Neural cell (in vitro differentiated cells): ENCODE measurements around the gene LCLAT1. TPM values are rescaled to one million over a fixed set of nuclear protein-coding genes. Genes with fewer than 3 reads are reported as not detected.

Experiments used
- H2AFZ ChIP-seq: fragments of 200-600, 300-800 bp; sonication (generic), shearing (Covaris generic); 2 replicates; pipeline ENCODE4 v1.6.0; 2014; ENCODE audit warnings: low read depth, mild to moderate bottlenecking, antibody characterized with exemption, low read length, moderate library complexity
- H3F3A ChIP-seq: fragments of 200-600 bp; shearing (Covaris generic); 2 replicates; pipeline ENCODE4 v1.6.1; 2016; ENCODE audit warnings: mild to moderate bottlenecking, moderate library complexity, mixed read lengths, antibody characterized with exemption, low read length; ENCODE audit not compliant: insufficient read depth, poor library complexity, severe bottlenecking
- H3K27ac ChIP-seq: fragments of 200-600, 300-800 bp; sonication (generic), shearing (Covaris generic); 2 replicates; pipeline ENCODE4 v1.5.1; 2014; ENCODE audit warnings: mild to moderate bottlenecking, low read length, moderate library complexity
- H3K27me3 ChIP-seq: fragments of 300-800, 200-600 bp; sonication (generic), shearing (Covaris generic); 2 replicates; pipeline ENCODE4 v1.6.0; 2014; ENCODE audit warnings: mild to moderate bottlenecking, low read depth, low read length, moderate library complexity; ENCODE audit not compliant: insufficient read depth
- H3K36me3 ChIP-seq: fragments of 300-800, 200-600 bp; sonication (generic), shearing (Covaris generic); 2 replicates; pipeline ENCODE4 v1.5.1; 2014; ENCODE audit warnings: mild to moderate bottlenecking, antibody characterized with exemption, low read length, moderate library complexity; ENCODE audit not compliant: insufficient read depth
- H3K4me2 ChIP-seq: fragments of 300-800, 200-600 bp; sonication (generic), shearing (Covaris generic); 2 replicates; pipeline ENCODE4 v1.6.0; 2014; ENCODE audit warnings: mild to moderate bottlenecking, low read length
- H3K4me3 ChIP-seq: fragments of 300-800, 200-600 bp; sonication (generic), shearing (Covaris generic); 2 replicates; pipeline ENCODE4 v1.5.1; 2014; ENCODE audit warnings: mild to moderate bottlenecking, low read length, moderate library complexity
- H3K79me2 ChIP-seq: fragments of 200-600 bp; shearing (Covaris generic); replicated peaks from 2 replicates; pipeline ENCODE4 v1.6.0; 2014; ENCODE audit warnings: mild to moderate bottlenecking, low read length, moderate library complexity; ENCODE audit not compliant: insufficient read depth
- H3K9ac ChIP-seq: fragments of 300-800, 200-600 bp; sonication (generic), shearing (Covaris generic); 2 replicates; pipeline ENCODE4 v1.6.1; 2016; ENCODE audit warnings: mild to moderate bottlenecking, low read length, mixed read lengths
- H3K9me2 ChIP-seq: fragments of 200-600 bp; shearing (Covaris generic); 2 replicates; pipeline ENCODE4 v1.6.1; 2016; ENCODE audit warnings: mild to moderate bottlenecking, low read length, mixed read lengths; ENCODE audit not compliant: insufficient read depth
- H3K9me3 ChIP-seq: fragments of 200-600, 300-800 bp; sonication (generic), shearing (Covaris generic); 2 replicates; pipeline ENCODE4 v1.6.1; 2016; ENCODE audit warnings: mild to moderate bottlenecking, mixed run types, low read length, moderate library complexity, mixed read lengths
- H4K20me1 ChIP-seq: fragments of 200-600 bp; shearing (Covaris generic); 2 replicates; pipeline ENCODE4 v1.6.1; 2016; ENCODE audit warnings: mild to moderate bottlenecking, mixed run types; ENCODE audit not compliant: insufficient read depth
- CTCF ChIP-seq: fragments of 450-650 bp; IDR thresholded peaks from 2 replicates; pipeline ENCODE4 v1.5.1; 2014; ENCODE audit warnings: antibody characterized with exemption, mild to moderate bottlenecking, moderate library complexity; ENCODE audit not compliant: poor library complexity, severe bottlenecking
- EP300 ChIP-seq: fragments of 450-650 bp; conservative IDR thresholded peaks from 2 replicates; pipeline ENCODE4 v1.6.1; 2014; ENCODE audit warnings: antibody characterized with exemption, mild to moderate bottlenecking, moderate library complexity; ENCODE audit not compliant: poor library complexity, severe bottlenecking
- EZH2 ChIP-seq: fragments of 200-600, 300-800 bp; shearing (Covaris generic), sonication (generic); IDR thresholded peaks from 2 replicates; pipeline ENCODE4 v1.6.1; 2014; ENCODE audit warnings: antibody characterized with exemption, low read length, borderline replicate concordance, mild to moderate bottlenecking; ENCODE audit not compliant: insufficient read depth, poor library complexity, severe bottlenecking
- MXI1 ChIP-seq: fragments of 450-650 bp; conservative IDR thresholded peaks from 2 replicates; pipeline ENCODE4 v1.6.1; 2014; ENCODE audit warnings: antibody characterized with exemption, mild to moderate bottlenecking; ENCODE audit not compliant: poor library complexity, severe bottlenecking
- POLR2AphosphoS5 ChIP-seq: IDR thresholded peaks from 2 replicates; pipeline ENCODE4 v1.6.1; 2012
- RAD21 ChIP-seq: fragments of 450-650 bp; conservative IDR thresholded peaks from 2 replicates; pipeline ENCODE4 v1.6.1; 2014; ENCODE audit warnings: antibody characterized with exemption, mild to moderate bottlenecking, moderate library complexity
- REST ChIP-seq: IDR thresholded peaks from 2 replicates; pipeline ENCODE4 v1.6.1; 2012; ENCODE audit warnings: borderline replicate concordance
- SMC3 ChIP-seq: fragments of 450-650 bp; conservative IDR thresholded peaks from 2 replicates; pipeline ENCODE4 v1.6.1; 2014; ENCODE audit warnings: antibody characterized with exemption, mild to moderate bottlenecking, moderate library complexity; ENCODE audit not compliant: poor library complexity
- TAF1 ChIP-seq: IDR thresholded peaks from 2 replicates; pipeline ENCODE4 v1.6.1; 2012; ENCODE audit warnings: low read depth
- polyA plus RNA-seq: library from polyadenylated mRNA; depleted of rRNA; stranded (reverse); fragments of >200 nt; gene quantifications from 2 replicates; pipeline ENCODE4 v1.2.3, GENCODE V29; 2014

Gene LCLAT1
- polyA plus RNA-seq, 1 donor from 2014 or later: 5.8 TPM

GRCh38 chr2:30633039-30633438 is 186.0 kb downstream of the LCLAT1 start:
- H3K27me3 ChIP-seq: no peaks in the 10 kb centered on the region
- no peak overlapping the region for H3K4me3 ChIP-seq
- no peaks in the 10 kb centered on the region for H4K20me1 ChIP-seq
- H3K27ac ChIP-seq: no peak overlapping the region
- H3K79me2 ChIP-seq: no peaks in the 10 kb centered on the region
- no peaks in the 10 kb centered on the region for H3K36me3 ChIP-seq
- H3F3A ChIP-seq: no peaks in the 10 kb centered on the region
- no peak overlapping the region for H3K9ac ChIP-seq
- no peaks in the 10 kb centered on the region for H3K9me3 ChIP-seq
- no peak overlapping the region for H3K4me2 ChIP-seq
- TF ChIP-seq EZH2: no peak
- no peak for TF ChIP-seq EP300
- no peak for TF ChIP-seq RAD21
- TF ChIP-seq TAF1: no peak
- no peak for TF ChIP-seq SMC3
- no peak for TF ChIP-seq POLR2AphosphoS5
- no peak for TF ChIP-seq CTCF
- TF ChIP-seq REST: no peak
- TF ChIP-seq MXI1: no peak
- no peak overlapping the region for H2AFZ ChIP-seq
- H3K9me2 ChIP-seq: no peaks in the 10 kb centered on the region

GRCh38 chr2:30636311-30636710 is 189.3 kb downstream of the LCLAT1 start:
- Histone ChIP-seq H3F3A (no peaks in the 10 kb centered on the region), H3K4me3 (no peak overlapping the region), H3K79me2 (no peaks in the 10 kb centered on the region), H3K4me2 (no peak overlapping the region), H3K27ac (no peak overlapping the region), H2AFZ (no peak overlapping the region), H3K9me3 (no peaks in the 10 kb centered on the region), H3K36me3 (no peaks in the 10 kb centered on the region), H3K27me3 (no peaks in the 10 kb centered on the region), H3K9ac (no peak overlapping the region), H3K9me2 (no peaks in the 10 kb centered on the region), H4K20me1 (no peaks in the 10 kb centered on the region)
- TF ChIP-seq TAF1 (no peak), POLR2AphosphoS5 (no peak), SMC3 (no peak)

- no peak overlapping the region for H2AFZ ChIP-seq
- no peaks in the 10 kb centered on the region for H3K79me2 ChIP-seq
- no peaks in the 10 kb centered on the region for H3K9me3 ChIP-seq
- H3K9me2 ChIP-seq: no peaks in the 10 kb centered on the region
- H3F3A ChIP-seq: no peaks in the 10 kb centered on the region
- H3K27ac ChIP-seq: no peak overlapping the region
- no peak overlapping the region for H3K9ac ChIP-seq
- no peak overlapping the region for H3K4me2 ChIP-seq
- H3K27me3 ChIP-seq: no peaks in the 10 kb centered on the region
- H3K4me3 ChIP-seq: no peak overlapping the region
- TF ChIP-seq SMC3 (no peak), REST (no peak), POLR2AphosphoS5 (no peak), EZH2 (no peak), TAF1 (no peak), MXI1 (no peak), RAD21 (no peak), CTCF (no peak), EP300 (no peak)
- H3K36me3 ChIP-seq: no peaks in the 10 kb centered on the region
- no peaks in the 10 kb centered on the region for H4K20me1 ChIP-seq
Observed at GRCh38 chr2:30639836-30640235, 192.8 kb downstream of the LCLAT1 start.
